Breast epithelium (tissue), 4 donors: Measurements from ENCODE around the gene STAG1. TPM values are rescaled to one million over a fixed set of nuclear protein-coding genes. Genes with fewer than 3 reads are reported as not detected.

Source experiments
- DNase-seq, 2 donors: peaks; one replicate each; pipeline ENCODE4 v3.0.0-alpha.2; 2019; ENCODE audit warnings: low spot score in 2 of 2
- H3K27ac ChIP-seq, 2 donors: fragments of 200-600 bp; sonication (generic) in 1 of 2; one replicate each; pipeline ENCODE4 v1.5.1; 2016 to 2019; ENCODE audit warnings: mild to moderate bottlenecking in 1 of 2
- H3K27me3 ChIP-seq, 2 donors: fragments of 200-600 bp; sonication (generic) in 1 of 2; one replicate each; pipeline versions ENCODE4 v1.5.1 to v1.6.0; 2017 to 2019; ENCODE audit warnings: control low read depth in 1 of 2, mild to moderate bottlenecking in 1 of 2
- H3K36me3 ChIP-seq: fragments of 200-600 bp; one replicate; pipeline ENCODE4 v1.5.1; 2019
- H3K4me1 ChIP-seq, 2 donors: fragments of 200-600 bp; sonication (generic); one replicate each; pipeline ENCODE4 v1.5.1; 2016 to 2019; ENCODE audit warnings: control low read depth in 1 of 2
- H3K4me3 ChIP-seq, 3 donors: fragments of 200-600 bp; sonication (generic); 1 replicate in 2 of 3; 2 replicates in 1 of 3; pipeline ENCODE4 v1.5.1; 2016 to 2019; ENCODE audit warnings: mild to moderate bottlenecking in 3 of 3, moderate library complexity in 2 of 3
- H3K9me3 ChIP-seq, 2 donors: fragments of 200-600 bp; sonication (generic) in 1 of 2; one replicate each; pipeline ENCODE4 v1.5.1; 2016 to 2019; ENCODE audit warnings: control low read depth in 1 of 2
- POLR2A ChIP-seq: fragments of 450-650 bp; IDR thresholded peaks from one replicate; pipeline ENCODE4 v1.6.1; 2016; ENCODE audit warnings: antibody characterized with exemption, mild to moderate bottlenecking, moderate library complexity
- POLR2AphosphoS5 ChIP-seq, 3 donors: sonication (generic); formaldehyde crosslinking; IDR thresholded peaks; one replicate each; pipeline ENCODE4 v1.6.1; 2017; ENCODE audit warnings: antibody characterized with exemption in 3 of 3
- intact Hi-C: fragments of 100-400 bp; cut with DNase I; formaldehyde crosslinking; loops from one replicate; pipeline ENCODE4 v1.15.1; 2023; ENCODE audit warnings: low total_unique reads
- total RNA-seq, 3 donors: library from RNA; depleted of rRNA; stranded (reverse); fragments of >200 nt; gene quantifications; one replicate each; pipeline ENCODE4 v1.1.0, GENCODE V29; 2016
- TF ChIP-seq, protein P1 (sequence below), 3 donors: fragments of 450-650 bp; IDR thresholded peaks; one replicate each; pipeline ENCODE4 v1.5.1; 2016 to 2017; ENCODE audit warnings: antibody characterized with exemption in 3 of 3, mild to moderate bottlenecking in 3 of 3, moderate library complexity in 3 of 3

The STAG1 gene
- total RNA-seq, 3 donors from 2014 or later: 54.4 to 83.7 (median 73.7) TPM

DNA sequence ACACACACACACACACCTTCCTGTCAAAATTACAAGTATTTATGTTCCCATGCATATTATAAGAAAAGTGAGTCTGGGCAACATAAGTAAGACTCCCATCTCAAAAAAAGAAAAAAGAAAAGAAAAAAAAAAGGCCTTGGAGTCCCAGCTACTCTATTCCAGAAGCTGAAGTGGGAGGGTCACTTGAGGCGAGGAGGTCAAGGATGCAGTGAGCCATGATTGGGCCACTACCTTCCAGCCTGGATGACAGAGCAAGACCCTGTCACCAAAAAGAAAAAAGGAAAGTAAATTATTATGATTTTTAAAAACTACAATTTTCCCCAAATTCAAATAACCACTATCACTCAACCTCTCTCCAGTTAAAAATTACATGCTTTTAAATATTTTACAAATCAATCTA lies 113.1 kb downstream of the STAG1 start:
- H3K27me3 ChIP-seq: no peaks in the 10 kb centered on the region
- no peaks in the 10 kb centered on the region for H3K9me3 ChIP-seq
- no peak overlapping the region for H3K4me3 ChIP-seq
- intact Hi-C loops: no loop called here
- DNase-seq: no peak
- H3K27ac ChIP-seq: no peak overlapping the region
- H3K36me3 ChIP-seq: no peaks in the 10 kb centered on the region
- no peaks in the 10 kb centered on the region for H3K4me1 ChIP-seq
- TF ChIP-seq, protein P1, sequence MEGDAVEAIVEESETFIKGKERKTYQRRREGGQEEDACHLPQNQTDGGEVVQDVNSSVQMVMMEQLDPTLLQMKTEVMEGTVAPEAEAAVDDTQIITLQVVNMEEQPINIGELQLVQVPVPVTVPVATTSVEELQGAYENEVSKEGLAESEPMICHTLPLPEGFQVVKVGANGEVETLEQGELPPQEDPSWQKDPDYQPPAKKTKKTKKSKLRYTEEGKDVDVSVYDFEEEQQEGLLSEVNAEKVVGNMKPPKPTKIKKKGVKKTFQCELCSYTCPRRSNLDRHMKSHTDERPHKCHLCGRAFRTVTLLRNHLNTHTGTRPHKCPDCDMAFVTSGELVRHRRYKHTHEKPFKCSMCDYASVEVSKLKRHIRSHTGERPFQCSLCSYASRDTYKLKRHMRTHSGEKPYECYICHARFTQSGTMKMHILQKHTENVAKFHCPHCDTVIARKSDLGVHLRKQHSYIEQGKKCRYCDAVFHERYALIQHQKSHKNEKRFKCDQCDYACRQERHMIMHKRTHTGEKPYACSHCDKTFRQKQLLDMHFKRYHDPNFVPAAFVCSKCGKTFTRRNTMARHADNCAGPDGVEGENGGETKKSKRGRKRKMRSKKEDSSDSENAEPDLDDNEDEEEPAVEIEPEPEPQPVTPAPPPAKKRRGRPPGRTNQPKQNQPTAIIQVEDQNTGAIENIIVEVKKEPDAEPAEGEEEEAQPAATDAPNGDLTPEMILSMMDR (IDR thresholded peaks at IDR 0.05): no peak
- TF ChIP-seq POLR2A: no peak
- no peak for TF ChIP-seq POLR2AphosphoS5 (IDR thresholded peaks at IDR 0.05)

DNA sequence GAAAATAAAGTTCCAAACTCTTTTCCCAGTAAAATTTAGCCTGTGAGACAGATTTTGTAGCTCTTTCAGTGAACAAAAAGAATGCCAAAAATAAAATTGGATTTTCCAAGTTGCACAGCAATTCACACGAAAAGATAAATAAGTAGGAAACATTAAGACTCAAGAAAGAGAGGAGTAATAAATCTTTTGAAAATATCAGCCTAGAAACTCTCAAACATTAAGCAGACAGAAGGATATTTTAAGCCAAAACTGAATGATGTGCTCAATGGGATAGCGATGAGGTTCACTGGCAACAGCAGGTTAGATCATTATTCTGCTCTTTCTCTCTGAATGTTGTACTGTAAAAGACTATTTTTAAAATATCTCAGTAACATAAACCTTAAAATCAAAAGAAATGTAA lies 115.0 kb downstream of the STAG1 start:
- no peak for DNase-seq
- intact Hi-C loops: no loop called here
- Histone ChIP-seq H3K27me3 (no peaks in the 10 kb centered on the region), H3K36me3 (no peaks in the 10 kb centered on the region), H3K27ac (no peak overlapping the region), H3K9me3 (no peaks in the 10 kb centered on the region), H3K4me3 (no peak overlapping the region), H3K4me1 (no peaks in the 10 kb centered on the region)
- TF ChIP-seq POLR2AphosphoS5 (IDR thresholded peaks at IDR 0.05) (no peak), POLR2A (no peak)
- TF ChIP-seq, protein P1 (IDR thresholded peaks at IDR 0.05): no peak

DNA sequence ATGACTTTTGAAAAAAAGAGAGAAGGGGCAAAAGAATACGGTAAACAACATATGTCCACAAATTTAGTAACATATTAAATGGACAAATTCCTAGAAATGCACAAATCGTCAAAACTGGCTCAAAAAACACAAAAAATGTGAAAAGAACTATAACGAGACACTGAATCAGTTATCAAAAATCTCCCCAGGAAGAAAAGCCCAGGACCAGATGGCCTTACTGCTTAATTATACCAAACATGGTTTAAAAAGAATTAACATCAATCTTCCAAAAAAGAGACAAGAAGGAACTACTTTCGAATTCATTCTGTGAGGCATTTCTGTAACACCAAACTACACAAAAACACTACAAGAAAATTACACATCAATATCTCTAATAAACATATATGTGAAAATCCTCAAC lies 117.4 kb downstream of the STAG1 start:
- H3K36me3 ChIP-seq: no peaks in the 10 kb centered on the region
- H3K9me3 ChIP-seq: no peaks in the 10 kb centered on the region
- intact Hi-C loops: no loop called here
- no peak for TF ChIP-seq POLR2AphosphoS5 (IDR thresholded peaks at IDR 0.05)
- TF ChIP-seq, protein P1 (IDR thresholded peaks at IDR 0.05): no peak
- no peak for TF ChIP-seq POLR2A
- no peaks in the 10 kb centered on the region for H3K27me3 ChIP-seq
- H3K4me1 ChIP-seq: peaks cover 0 to 3% of the 10 kb centered on the region in 2 donors
- no peak overlapping the region for H3K4me3 ChIP-seq
- H3K27ac ChIP-seq: no peak overlapping the region
- no peak for DNase-seq

DNA sequence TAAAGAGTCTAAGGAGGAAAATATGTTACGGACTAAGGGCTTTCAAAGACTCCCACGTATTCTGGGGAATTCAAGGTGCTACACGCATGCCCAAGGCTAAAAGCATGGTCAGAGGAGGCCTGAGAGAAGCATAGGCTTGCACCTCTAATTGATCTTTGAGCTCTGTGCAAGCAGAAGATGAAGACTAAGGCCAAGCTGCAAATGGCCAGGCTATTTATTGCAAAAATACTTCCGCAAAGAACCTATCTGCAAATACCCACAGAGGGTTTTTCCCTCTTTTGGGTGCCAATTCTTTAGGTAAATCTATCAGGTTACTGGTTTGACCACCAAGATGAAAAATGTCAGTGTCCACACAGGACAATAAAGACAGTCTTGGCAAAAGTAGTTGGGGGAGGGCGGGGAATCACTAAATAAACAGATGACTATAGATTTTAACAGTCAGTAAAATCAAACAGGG lies 119.5 kb downstream of the STAG1 start:
- H3K4me1 ChIP-seq: peaks cover 0 to 3% of the 10 kb centered on the region in 2 donors

DNA sequence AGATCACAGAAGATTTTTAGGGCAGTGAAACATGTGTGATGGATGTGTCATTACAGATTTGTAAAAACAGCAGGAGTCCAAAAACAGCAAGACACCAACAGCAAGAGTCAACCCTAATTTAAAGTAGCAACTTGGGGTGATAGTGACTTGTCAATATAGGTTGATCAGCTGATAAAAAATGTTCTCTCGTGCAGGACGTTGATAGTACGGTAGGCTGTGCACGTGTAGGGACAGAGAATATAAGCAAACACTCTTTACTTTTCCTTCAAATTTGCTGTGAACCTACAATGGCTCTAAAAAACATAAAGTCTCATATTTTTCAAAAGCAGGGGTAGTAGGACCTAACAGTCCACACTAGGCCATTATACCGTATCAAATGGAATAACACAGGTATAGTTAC lies 120.8 kb downstream of the STAG1 start:
- intact Hi-C loops: no loop called here
- DNase-seq: no peak
- Histone ChIP-seq H3K27ac (no peak overlapping the region), H3K27me3 (no peaks in the 10 kb centered on the region), H3K36me3 (no peaks in the 10 kb centered on the region), H3K9me3 (no peaks in the 10 kb centered on the region), H3K4me1 (peaks cover 0 to 3% of the 10 kb centered on the region in 2 donors), H3K4me3 (no peak overlapping the region)
- TF ChIP-seq POLR2AphosphoS5 (IDR thresholded peaks at IDR 0.05) (no peak), POLR2A (no peak)
- TF ChIP-seq, protein P1 (IDR thresholded peaks at IDR 0.05): no peak

More for the DNA sequence above, 119.5 kb downstream of the STAG1 start:
- H3K9me3 ChIP-seq: no peaks in the 10 kb centered on the region
- DNase-seq: no peak
- no peaks in the 10 kb centered on the region for H3K27me3 ChIP-seq
- no peak overlapping the region for H3K27ac ChIP-seq
- no peaks in the 10 kb centered on the region for H3K36me3 ChIP-seq
- intact Hi-C loops: no loop called here
- H3K4me3 ChIP-seq: no peak overlapping the region
- TF ChIP-seq POLR2A (no peak), POLR2AphosphoS5 (IDR thresholded peaks at IDR 0.05) (no peak)
- TF ChIP-seq, protein P1 (IDR thresholded peaks at IDR 0.05): no peak
